ENCODE data around the gene PDE2A.

The PDE2A gene

DNA sequence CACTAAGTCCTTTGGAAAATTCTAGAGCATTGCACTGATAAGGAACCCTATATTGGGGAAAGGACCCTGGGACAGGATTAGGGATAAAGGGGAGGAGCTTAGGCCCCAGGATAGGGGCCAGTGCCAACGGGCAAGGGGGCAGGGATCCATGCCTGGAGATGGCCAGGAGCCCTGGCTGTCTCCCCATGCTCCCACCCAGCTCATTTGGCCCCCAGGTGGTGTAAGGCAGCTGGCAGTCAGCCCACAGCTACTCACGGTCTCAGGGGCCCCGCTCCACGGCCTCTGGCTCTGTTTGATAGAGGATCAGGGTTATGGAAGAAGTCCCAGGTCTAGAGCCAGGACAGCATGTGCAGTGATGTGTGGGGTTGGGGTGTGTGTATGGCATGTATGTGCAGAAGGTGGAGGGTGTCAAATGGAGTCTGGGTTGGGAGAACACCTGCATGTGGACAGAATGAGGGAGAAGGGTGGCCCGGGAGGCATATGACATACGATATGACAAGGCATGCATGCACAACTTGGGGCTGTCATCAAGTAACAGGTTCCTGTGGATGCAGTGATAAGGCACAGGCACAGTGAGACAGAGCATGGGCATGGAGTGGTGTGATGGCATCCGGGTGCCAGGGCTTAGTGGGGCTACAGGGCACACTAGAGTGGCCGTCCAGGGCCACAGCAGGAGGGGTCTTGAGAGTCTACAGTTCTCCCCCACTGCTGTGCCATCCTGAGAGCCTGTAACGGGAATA lies 18.4 kb upstream of the PDE2A start:
- ATAC-seq: no peak
- TF ChIP-seq CSDC2 (CRISPR knock-in tag; IDR thresholded peaks at IDR 0.05): no peak
- no peak for TF ChIP-seq ESRRG (CRISPR knock-in tag; IDR thresholded peaks at IDR 0.05)
- TF ChIP-seq GLIS3 (CRISPR knock-in tag; IDR thresholded peaks at IDR 0.05): no peak
- TF ChIP-seq OSR1 (CRISPR knock-in tag; IDR thresholded peaks at IDR 0.05): no peak
- TF ChIP-seq, protein P1, sequence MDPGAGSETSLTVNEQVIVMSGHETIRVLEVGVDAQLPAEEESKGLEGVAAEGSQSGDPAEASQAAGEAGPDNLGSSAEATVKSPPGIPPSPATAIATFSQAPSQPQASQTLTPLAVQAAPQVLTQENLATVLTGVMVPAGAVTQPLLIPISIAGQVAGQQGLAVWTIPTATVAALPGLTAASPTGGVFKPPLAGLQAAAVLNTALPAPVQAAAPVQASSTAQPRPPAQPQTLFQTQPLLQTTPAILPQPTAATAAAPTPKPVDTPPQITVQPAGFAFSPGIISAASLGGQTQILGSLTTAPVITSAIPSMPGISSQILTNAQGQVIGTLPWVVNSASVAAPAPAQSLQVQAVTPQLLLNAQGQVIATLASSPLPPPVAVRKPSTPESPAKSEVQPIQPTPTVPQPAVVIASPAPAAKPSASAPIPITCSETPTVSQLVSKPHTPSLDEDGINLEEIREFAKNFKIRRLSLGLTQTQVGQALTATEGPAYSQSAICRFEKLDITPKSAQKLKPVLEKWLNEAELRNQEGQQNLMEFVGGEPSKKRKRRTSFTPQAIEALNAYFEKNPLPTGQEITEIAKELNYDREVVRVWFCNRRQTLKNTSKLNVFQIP (CRISPR knock-in tag; IDR thresholded peaks at IDR 0.05; ENCODE audit: borderline replicate concordance, low read depth): no peak
- TF ChIP-seq PPARA (CRISPR knock-in tag; IDR thresholded peaks at IDR 0.05; ENCODE audit: borderline replicate concordance): no peak
- TF ChIP-seq, protein P2, sequence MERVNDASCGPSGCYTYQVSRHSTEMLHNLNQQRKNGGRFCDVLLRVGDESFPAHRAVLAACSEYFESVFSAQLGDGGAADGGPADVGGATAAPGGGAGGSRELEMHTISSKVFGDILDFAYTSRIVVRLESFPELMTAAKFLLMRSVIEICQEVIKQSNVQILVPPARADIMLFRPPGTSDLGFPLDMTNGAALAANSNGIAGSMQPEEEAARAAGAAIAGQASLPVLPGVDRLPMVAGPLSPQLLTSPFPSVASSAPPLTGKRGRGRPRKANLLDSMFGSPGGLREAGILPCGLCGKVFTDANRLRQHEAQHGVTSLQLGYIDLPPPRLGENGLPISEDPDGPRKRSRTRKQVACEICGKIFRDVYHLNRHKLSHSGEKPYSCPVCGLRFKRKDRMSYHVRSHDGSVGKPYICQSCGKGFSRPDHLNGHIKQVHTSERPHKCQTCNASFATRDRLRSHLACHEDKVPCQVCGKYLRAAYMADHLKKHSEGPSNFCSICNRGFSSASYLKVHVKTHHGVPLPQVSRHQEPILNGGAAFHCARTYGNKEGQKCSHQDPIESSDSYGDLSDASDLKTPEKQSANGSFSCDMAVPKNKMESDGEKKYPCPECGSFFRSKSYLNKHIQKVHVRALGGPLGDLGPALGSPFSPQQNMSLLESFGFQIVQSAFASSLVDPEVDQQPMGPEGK (CRISPR knock-in tag; IDR thresholded peaks at IDR 0.05; ENCODE audit: borderline replicate concordance): no peak
- TF ChIP-seq, protein P3, sequence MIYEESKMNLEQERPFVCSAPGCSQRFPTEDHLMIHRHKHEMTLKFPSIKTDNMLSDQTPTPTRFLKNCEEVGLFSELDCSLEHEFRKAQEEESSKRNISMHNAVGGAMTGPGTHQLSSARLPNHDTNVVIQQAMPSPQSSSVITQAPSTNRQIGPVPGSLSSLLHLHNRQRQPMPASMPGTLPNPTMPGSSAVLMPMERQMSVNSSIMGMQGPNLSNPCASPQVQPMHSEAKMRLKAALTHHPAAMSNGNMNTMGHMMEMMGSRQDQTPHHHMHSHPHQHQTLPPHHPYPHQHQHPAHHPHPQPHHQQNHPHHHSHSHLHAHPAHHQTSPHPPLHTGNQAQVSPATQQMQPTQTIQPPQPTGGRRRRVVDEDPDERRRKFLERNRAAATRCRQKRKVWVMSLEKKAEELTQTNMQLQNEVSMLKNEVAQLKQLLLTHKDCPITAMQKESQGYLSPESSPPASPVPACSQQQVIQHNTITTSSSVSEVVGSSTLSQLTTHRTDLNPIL (CRISPR knock-in tag; IDR thresholded peaks at IDR 0.05; ENCODE audit: low read depth): no peak

DNA sequence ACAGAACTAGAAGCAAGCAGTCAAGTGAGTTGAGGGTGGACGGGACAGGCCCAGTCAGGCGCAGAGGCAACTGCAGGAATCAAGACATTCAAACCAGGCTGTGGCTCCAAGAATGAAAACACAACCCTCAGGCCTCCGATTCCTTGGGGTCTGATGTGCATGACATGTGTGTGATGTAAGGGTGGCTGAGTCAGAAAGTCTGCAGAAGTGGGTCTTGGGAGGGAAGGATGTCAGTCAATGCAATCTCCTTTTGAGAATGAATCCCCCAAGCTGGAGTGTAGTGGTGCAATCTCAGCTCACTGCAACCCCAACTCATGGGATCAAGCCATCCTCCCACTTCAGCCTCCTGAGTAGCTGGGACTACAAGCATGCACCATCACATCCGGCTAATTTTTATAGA lies 15.9 kb upstream of the PDE2A start:
- no peak for ATAC-seq
- no peak for TF ChIP-seq CSDC2 (CRISPR knock-in tag; IDR thresholded peaks at IDR 0.05)
- TF ChIP-seq GLIS3 (CRISPR knock-in tag; IDR thresholded peaks at IDR 0.05): no peak
- TF ChIP-seq SNAI2 (CRISPR knock-in tag; IDR thresholded peaks at IDR 0.05): no peak
- no peak for TF ChIP-seq PPARA (CRISPR knock-in tag; IDR thresholded peaks at IDR 0.05; ENCODE audit: borderline replicate concordance)
- TF ChIP-seq ZNF8 (CRISPR knock-in tag; IDR thresholded peaks at IDR 0.05): no peak
- TF ChIP-seq ZNF565 (CRISPR knock-in tag; conservative IDR thresholded peaks at IDR 0.05; ENCODE audit: low read depth): no peak
- TF ChIP-seq ESRRG (CRISPR knock-in tag; IDR thresholded peaks at IDR 0.05): no peak
- TF ChIP-seq ZNF70 (CRISPR knock-in tag; IDR thresholded peaks at IDR 0.05): no peak
- TF ChIP-seq, protein P4, sequence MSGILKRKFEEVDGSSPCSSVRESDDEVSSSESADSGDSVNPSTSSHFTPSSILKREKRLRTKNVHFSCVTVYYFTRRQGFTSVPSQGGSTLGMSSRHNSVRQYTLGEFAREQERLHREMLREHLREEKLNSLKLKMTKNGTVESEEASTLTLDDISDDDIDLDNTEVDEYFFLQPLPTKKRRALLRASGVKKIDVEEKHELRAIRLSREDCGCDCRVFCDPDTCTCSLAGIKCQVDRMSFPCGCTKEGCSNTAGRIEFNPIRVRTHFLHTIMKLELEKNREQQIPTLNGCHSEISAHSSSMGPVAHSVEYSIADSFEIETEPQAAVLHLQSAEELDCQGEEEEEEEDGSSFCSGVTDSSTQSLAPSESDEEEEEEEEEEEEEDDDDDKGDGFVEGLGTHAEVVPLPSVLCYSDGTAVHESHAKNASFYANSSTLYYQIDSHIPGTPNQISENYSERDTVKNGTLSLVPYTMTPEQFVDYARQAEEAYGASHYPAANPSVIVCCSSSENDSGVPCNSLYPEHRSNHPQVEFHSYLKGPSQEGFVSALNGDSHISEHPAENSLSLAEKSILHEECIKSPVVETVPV (CRISPR knock-in tag; IDR thresholded peaks at IDR 0.05): no peak
- TF ChIP-seq ZC3H10 (CRISPR knock-in tag; IDR thresholded peaks at IDR 0.05): no peak
- no peak for TF ChIP-seq OSR1 (CRISPR knock-in tag; IDR thresholded peaks at IDR 0.05)
- TF ChIP-seq, protein P2 (CRISPR knock-in tag; IDR thresholded peaks at IDR 0.05; ENCODE audit: borderline replicate concordance): no peak
- TF ChIP-seq, protein P1 (CRISPR knock-in tag; IDR thresholded peaks at IDR 0.05; ENCODE audit: borderline replicate concordance, low read depth): no peak
- no peak for TF ChIP-seq BACH2 (CRISPR knock-in tag; IDR thresholded peaks at IDR 0.05; ENCODE audit: borderline replicate concordance)
- TF ChIP-seq ZFP30 (CRISPR knock-in tag; IDR thresholded peaks at IDR 0.05): no peak
- no peak for TF ChIP-seq ARNTL (CRISPR knock-in tag; IDR thresholded peaks at IDR 0.05; ENCODE audit: borderline replicate concordance, low read depth)
- TF ChIP-seq TCF4 (CRISPR knock-in tag; IDR thresholded peaks at IDR 0.05; ENCODE audit: borderline replicate concordance): no peak
- TF ChIP-seq ZFP3 (CRISPR knock-in tag; IDR thresholded peaks at IDR 0.05): no peak
- TF ChIP-seq, protein P3 (CRISPR knock-in tag; IDR thresholded peaks at IDR 0.05; ENCODE audit: low read depth): no peak

All from SK-N-SH treated with all-trans-retinoic acid at 6 μM for 48 hours (cell line).